ENCODE measurements around the gene ITPR1. TPM values are rescaled to one million over a fixed set of nuclear protein-coding genes. Genes with fewer than 3 reads are reported as not detected.
A peak's percentile ranks its signal among the peaks of the same experiment; 100 is the strongest.

ITPR1 gene
- total and polyA plus RNA-seq, 8 donors: 34.8 to 57.3 (median 42.0) TPM

DNA sequence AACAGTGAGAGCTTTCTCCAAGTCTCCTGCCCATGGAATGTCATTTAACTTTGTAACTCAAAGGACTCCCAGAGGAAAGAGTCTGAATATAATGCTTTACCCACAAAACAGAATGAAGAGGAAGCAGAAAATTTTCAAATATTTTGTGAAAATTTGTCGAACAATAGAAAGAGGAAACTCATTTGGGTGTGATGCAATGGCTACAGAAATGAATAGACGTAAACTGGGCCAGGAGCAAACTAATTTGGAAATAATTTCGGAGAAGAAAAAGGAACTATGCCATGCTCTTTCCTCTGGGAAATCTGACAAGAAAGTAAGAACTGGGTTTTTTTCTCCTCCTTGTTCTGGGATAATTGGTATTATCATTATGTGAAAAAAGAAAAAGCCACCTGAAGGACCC, 14.9 kb upstream of the ITPR1 start:
- Histone ChIP-seq H3K4me3 (no peak overlapping the region), H3K36me3 (no peaks in the 10 kb centered on the region), H3K9me3 (no peaks in the 10 kb centered on the region), H3K27ac (peak overlapping the region in 1 of 2 donors; percentile 64), H3K4me1 (peaks cover 0 to 40% of the 10 kb centered on the region in 2 donors), H3K27me3 (no peaks in the 10 kb centered on the region)
- ATAC-seq: no peak
- no peak for DNase-seq
- intact Hi-C loops (cut with DNase I): no loop called here
- TF ChIP-seq, protein P1, sequence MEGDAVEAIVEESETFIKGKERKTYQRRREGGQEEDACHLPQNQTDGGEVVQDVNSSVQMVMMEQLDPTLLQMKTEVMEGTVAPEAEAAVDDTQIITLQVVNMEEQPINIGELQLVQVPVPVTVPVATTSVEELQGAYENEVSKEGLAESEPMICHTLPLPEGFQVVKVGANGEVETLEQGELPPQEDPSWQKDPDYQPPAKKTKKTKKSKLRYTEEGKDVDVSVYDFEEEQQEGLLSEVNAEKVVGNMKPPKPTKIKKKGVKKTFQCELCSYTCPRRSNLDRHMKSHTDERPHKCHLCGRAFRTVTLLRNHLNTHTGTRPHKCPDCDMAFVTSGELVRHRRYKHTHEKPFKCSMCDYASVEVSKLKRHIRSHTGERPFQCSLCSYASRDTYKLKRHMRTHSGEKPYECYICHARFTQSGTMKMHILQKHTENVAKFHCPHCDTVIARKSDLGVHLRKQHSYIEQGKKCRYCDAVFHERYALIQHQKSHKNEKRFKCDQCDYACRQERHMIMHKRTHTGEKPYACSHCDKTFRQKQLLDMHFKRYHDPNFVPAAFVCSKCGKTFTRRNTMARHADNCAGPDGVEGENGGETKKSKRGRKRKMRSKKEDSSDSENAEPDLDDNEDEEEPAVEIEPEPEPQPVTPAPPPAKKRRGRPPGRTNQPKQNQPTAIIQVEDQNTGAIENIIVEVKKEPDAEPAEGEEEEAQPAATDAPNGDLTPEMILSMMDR (IDR thresholded peaks at IDR 0.05): no peak

DNA sequence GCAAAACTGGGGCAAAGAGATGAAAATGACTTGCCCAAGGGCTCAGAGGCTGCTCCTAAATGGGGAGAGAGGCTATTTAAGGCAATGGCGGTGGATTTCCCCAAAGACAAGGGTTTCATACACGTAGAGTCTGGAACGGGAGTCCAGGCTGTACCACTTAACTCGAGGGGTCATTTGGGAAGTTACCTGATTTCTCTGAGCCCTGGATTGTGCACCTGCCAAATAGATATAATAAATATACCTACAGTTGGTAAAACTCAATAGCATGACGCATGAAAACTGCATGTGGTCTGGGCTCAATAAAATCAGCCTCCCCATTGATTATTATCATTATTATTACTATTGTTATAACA, 1.3 kb upstream of the ITPR1 start:
- peaks cover 0 to 36% of the 10 kb centered on the region in 2 donors for H3K4me1 ChIP-seq
- DNase-seq: no peak
- peak overlapping the region in 1 of 2 donors; percentile 85 for H3K27ac ChIP-seq
- peak overlapping the region; percentile 80 to 87 for H3K4me3 ChIP-seq
- intact Hi-C loops (cut with DNase I): no loop called here
- ATAC-seq: no peak
- no peaks in the 10 kb centered on the region for H3K36me3 ChIP-seq
- no peaks in the 10 kb centered on the region for H3K27me3 ChIP-seq
- TF ChIP-seq, protein P1 (IDR thresholded peaks at IDR 0.05): no peak
- H3K9me3 ChIP-seq: no peaks in the 10 kb centered on the region

DNA sequence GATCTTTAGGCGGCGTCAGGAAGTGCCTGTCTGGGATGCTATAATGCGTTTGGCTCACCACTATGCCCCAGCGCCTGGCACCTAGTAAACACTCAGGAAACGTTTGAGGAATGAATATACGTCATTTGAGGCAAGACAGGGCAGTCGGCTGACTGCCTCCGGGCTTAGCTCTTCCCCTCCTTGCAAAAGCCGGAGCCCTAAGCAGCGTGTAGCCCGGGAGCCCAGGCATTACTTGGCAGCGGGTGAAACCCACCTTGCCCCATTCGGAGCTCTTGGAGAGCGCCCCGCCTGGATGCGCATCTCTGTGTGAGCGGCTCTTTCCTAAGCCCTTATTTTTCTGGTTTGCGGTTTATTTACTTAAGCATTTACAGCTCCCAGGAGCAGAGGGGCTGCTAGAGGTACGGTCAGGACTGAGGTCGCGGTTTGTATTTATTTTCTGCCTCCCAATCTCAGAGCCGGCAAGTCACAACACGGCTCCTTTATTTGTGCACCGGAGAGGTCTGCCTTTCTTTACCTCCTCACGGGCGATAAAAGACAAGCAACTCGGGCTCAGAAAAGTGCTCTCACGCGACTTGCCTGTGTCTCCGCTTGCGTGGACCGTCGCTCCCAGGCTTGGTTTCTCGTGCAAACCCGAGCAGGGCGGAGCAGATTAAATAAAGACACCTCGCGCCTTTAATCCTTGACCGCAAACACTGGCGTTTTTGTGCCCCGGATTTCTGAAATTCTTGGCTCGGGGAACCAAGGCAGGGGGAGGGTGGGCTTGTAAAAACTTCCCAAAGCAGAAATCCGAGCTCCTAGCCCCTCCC, 737 bp upstream of the ITPR1 start:
- H3K27ac ChIP-seq: peak overlapping the region; percentile 84 to 85
- H3K27me3 ChIP-seq: no peaks in the 10 kb centered on the region
- TF ChIP-seq, protein P1 (IDR thresholded peaks at IDR 0.05): no peak
- H3K9me3 ChIP-seq: no peaks in the 10 kb centered on the region
- intact Hi-C loops (cut with DNase I): no loop called here
- H3K4me3 ChIP-seq: peak overlapping the region; percentile 80 to 87
- peak in 3 of 4 donors; percentile 63 to 82 (median 74) for DNase-seq
- peaks cover 0 to 36% of the 10 kb centered on the region in 2 donors for H3K4me1 ChIP-seq
- ATAC-seq: peak; percentile 67
- no peaks in the 10 kb centered on the region for H3K36me3 ChIP-seq

DNA sequence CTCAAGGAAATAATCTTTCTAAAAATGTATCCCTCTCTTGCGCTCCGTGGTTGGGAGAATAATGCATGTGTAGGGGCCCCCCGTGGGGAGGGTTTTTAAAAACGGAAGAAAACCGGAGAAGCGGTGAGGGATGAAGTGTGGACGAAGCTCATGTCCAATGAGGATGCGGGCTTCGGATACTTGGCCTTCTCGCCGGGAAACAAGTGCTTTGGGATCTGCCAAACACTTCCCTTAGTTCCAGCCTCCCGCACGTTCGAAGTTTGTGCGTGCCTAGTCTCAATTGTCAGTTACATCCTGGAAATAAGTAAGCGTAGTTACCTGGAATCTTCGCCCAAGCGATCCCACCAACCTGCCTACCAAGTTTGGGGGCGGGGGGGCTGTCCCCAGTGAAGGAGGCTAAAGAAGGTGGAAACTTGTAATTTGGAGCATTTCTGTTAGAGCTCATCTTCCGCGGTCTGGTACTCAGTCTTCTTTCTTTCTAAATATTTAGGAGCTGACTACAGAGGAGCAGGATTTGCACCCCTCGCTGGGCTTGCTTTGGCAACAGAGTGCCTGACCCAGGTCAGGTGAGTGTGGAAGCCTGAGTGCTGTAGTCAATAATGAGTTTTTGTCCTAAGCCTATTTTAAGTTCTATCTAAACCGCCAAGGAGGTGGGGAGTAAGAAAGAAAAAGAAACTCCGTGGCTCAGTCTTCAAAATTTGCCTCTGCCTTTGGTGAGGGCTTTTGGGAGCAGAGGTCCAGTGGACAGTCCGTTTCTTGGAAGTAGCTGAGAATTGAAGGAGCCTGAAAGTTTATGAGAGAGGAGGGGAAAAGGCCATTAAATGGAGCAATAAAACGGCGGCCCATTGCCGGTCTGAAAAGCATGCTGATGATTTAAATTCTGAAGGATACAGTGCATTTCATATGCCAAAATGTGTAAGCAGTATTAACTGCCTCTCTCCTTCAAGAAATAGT, 1.1 kb downstream of the ITPR1 start:
- H3K27me3 ChIP-seq: no peaks in the 10 kb centered on the region
- ATAC-seq: peak; percentile 1

More for the DNA sequence above, 1.1 kb downstream of the ITPR1 start:
- TF ChIP-seq, protein P1 (IDR thresholded peaks at IDR 0.05): no peak
- H3K9me3 ChIP-seq: no peaks in the 10 kb centered on the region
- H3K27ac ChIP-seq: peak overlapping the region; percentile 13 to 85
- peaks cover 0 to 36% of the 10 kb centered on the region in 2 donors for H3K4me1 ChIP-seq
- intact Hi-C loops (cut with DNase I): no loop called here
- no peaks in the 10 kb centered on the region for H3K36me3 ChIP-seq
- peak overlapping the region; percentile 80 to 87 for H3K4me3 ChIP-seq
- no peak for DNase-seq

All from left lung (tissue), 10 donors.